ENCODE results near the gene DRGX.

DRGX gene

DNA sequence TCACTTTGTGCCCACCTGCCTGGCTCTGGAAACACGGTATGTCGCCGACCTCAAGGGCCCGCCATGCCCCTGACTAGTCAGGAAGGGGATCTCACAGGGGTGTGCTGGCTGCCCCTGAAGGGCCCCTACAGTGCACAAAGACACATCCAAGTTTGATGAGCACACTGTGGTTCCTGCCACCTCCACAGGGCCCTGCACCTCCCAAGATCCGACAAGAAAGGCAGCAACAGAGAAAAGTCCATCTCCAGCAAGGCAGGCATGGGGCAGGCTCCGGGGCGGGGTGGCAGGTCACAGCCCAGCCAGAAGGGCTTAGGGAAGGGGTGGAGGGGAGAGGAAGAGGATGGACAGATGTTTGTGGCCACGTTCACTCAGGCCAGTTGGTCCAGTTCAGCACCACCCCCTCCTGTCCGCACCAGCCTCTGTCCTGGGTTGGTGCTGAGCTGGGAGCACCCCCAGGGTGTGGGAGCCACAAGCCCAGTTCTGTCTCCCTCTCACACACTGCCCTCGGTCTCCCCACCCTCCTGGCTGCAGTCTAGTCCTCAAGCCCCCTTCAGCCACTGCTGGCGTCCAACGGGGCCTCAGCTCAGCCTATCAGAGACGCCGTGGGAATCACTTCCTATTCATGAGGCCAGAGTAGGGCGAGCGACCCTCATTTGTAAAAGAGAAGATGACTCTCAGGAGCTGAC lies 11.5 kb downstream of the DRGX start:
- FAIRE-seq (no peak), DNase-seq (ENCODE audit: insufficient read length, low spot score) (no peak)

DNA sequence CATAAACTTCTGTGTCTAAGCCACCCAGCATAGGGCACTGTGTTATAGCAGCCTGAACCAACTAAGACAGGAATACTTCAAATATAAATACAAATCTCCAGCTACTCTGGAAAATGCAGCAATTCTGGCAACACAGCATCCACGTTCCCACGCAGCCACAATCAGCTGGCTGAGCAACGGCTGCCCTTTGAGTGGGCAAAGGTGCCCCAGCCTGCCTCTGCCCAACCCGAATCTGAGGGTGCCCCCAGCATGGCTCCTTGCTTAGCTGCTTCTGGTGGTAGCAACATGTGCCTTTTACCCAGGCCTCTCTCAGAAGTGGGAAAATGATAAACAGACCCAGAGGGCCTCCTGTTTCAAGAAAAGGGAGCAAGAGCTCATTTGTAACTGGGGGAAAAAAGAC lies 12.0 kb downstream of the DRGX start:
- DNase-seq (ENCODE audit: insufficient read length, low spot score) (no peak), FAIRE-seq (no peak)

DNA sequence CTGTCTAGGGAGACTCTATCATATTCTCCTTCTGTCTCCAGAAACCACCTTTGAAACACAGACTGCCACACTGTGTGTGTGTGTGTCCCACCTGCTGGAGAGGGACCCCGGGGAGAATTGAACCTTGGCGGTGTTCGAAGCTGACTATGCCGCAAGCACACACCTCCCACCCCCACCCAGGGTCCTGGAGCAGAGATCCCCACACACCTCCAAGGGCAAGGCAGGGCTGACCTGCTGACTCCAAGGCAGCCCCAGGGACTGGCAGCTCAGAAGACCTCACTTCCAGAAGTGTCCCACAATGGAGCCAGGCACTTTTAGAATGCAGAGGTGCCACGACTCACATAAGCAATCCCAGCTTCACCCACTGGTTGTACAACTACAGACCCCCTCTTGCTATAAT lies 13.1 kb downstream of the DRGX start:
- no peak for FAIRE-seq

DNA sequence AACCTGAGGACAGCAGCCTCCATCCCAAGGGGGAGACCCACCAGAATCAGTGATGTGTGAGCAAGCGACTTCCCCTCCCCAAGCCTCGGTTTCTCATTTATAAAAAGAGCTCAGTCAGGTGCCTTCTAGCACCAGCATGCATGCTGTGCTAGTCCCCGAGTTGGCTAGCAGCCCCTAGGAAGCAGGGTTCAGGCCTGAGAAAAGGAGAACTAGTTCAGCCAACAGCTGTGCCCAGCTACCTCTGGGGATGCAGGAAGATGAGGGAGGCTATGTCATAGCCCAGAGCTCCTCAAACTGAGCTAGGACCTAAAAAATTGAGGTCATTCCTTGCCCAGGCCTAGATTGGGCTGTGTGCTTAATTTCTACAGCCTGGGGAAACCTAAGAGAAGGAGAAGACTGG lies 13.7 kb downstream of the DRGX start:
- DNase-seq (ENCODE audit: insufficient read length, low spot score) (no peak), FAIRE-seq (no peak)

More for the DNA sequence above, 13.1 kb downstream of the DRGX start:
- no peak for DNase-seq (ENCODE audit: insufficient read length, low spot score)

DNA sequence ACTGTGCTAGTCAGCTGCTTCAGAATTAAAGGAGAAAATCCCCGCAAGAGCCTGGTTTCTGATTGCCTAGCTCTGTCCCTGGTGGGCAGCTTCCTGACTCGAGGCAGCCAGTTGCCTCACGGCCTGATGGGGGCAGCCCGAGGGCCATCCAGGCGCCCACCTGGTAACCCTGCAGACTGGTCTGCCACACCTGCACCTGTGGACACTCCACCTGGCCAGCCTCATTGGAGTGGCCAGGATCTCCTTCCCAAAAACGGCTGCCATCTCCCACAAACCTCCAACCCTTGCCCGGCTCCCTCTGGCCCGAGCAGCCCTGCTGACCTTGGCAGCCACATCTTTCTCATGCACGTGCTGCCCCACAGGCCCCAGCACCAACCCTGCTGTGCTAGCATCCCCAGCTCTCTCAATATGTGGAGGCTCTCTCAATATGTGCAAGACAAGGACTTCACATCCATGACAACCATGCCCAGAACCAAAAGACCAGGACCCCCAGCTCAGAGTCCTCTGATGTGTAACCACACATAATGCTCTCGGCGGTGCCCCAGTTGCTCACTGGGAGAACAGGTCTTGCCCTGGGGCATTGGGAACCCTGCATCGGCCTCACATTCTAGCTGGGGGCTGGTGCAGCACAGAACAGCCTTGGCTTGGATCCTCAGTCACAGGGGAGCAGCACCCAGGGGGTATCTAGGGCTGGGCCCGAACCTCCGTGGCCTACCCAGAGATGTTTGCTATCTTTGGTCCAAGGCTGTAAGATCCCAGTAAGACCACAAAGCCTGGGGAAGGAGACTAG lies 14.6 kb downstream of the DRGX start:
- FAIRE-seq (no peak), DNase-seq (ENCODE audit: insufficient read length, low spot score) (no peak)

DNA sequence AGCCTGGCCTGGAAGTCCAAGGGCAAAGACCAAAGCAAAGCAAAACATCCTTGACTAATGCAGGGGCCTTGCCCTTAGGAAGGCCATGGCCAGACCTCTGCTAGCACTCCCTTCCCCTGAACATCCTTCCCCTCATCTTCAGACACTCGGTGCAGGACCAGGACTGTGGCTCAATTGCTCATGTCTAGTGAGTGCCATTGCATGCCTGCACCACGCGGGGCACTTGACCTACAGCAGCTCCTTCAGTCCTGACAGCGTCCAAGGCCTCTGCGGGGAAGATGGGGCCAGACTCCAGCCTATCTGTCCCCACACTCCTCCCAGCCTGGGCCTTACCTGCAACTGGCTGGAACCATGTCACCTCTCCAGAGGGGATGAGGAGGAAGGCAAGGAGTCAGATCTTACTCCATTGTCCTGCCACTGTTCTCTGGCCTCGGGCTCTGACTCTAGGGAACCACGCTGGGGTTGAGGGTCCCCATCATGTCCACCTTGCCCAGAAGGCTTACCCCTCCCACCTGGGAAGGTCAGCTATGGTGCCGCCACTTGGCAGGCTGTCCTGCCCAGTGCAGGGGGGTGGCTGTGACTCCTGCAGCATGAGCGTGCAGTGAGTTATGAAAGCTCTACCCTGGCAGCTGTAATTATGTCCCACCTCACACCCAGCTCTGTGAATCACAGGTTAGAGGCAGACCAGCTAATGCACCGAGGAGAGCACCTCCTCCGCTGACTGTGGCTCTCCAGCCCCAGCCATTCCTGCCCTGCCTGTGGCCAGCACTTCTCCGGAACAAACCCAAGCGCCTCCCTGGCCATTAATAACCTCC lies 16.1 kb downstream of the DRGX start:
- FAIRE-seq: no peak
- no peak for DNase-seq (ENCODE audit: insufficient read length, low spot score)

DNA sequence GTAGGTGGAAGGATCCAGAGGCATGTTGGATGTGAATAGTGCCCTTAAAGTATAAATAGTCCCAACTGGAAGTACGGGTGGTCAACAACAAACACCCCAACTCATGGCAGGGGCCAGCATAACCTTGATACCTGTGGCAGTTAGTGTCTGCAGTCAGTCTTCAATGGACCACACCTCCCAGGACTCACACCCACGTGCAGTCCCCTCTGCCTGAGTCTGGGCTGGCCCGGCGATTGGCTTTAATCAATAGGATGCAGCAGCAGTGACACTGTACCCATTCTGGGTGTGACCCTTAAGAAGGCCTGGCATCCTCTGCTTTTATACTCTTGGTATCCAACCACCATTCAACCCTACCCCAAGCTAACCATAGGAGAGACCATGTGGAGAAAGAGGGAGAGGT lies 18.6 kb downstream of the DRGX start:
- DNase-seq (ENCODE audit: insufficient read length, low spot score): no peak
- no peak for FAIRE-seq

DNA sequence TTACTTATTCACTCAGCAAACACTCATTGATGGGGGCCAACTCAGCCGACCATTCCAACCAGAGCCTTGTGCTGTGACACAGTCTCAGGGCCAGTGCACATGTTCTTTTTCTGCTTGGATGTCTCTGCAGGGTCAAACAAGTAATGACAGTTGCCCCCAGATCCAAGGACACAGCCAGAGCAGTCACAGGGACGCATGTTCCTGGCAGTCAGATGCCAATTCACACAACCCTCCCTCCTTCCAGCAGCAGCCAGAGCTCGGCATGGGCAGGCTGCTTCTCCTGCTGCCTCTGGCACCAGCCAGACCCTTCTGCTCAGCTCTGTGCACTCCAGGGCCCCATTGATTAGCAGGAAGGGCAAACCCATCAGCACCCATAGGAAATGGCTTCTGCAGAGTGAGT lies 20.3 kb downstream of the DRGX start:
- FAIRE-seq (no peak), DNase-seq (ENCODE audit: insufficient read length, low spot score) (no peak)

DNA sequence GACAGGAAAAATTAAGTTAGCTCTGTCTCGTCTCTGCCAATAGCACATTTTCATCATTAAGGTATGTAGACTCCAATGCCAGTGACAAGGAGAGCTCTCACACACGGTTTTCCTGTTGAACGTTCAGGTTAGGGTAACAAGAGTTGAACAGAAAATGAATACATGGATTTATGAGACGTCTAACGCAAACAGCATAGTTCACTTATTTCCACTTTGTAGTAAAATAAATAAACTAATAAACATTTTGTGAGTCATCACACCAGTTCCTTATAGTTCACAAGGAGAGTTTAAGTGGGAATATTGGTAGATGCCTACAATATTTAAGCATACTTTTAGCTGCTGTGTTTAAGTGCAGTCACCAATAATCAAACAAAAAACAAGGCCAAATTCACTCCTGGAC lies 21.1 kb downstream of the DRGX start:
- DNase-seq (ENCODE audit: insufficient read length, low spot score) (no peak), FAIRE-seq (no peak)

DNA sequence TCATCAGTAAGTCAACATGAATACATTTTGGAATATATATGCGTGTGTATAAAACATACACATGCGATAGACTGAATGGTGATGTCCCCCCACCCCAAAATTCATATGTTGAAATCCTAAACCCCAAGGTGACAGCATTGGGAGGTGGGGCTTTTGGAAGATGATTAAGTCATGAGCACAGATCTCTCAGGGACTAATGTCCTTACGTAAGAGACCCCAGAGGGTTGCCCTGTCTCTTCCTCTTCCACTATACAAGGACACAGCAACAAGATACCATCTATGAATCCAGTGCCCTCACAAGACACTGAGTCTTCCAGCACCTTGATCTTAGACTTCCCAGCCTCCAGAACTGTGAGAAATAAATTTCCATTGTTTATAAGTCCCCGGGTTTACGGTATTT lies 22.5 kb downstream of the DRGX start:
- no peak for DNase-seq (ENCODE audit: insufficient read length, low spot score)
- no peak for FAIRE-seq

DNA sequence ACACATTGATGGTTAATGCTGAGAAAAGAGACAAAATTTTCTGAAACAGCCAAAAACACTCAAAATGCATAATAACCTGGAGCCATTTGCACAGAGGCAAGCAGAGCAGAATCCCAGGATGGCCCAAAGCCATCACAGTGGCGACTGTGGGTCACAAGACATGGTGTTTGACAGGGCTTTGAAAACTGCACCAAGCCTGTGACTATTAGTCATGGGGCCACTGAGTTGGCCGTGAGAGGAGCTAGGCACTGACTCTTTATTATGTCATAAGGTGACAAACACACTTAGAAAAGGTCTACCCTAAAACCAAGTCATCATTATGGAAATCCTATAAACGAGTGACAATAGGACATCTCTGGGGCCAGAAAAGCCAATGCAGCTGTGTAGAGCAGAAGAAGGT lies 23.9 kb downstream of the DRGX start:
- no peak for DNase-seq (ENCODE audit: insufficient read length, low spot score)
- no peak for FAIRE-seq

DNA sequence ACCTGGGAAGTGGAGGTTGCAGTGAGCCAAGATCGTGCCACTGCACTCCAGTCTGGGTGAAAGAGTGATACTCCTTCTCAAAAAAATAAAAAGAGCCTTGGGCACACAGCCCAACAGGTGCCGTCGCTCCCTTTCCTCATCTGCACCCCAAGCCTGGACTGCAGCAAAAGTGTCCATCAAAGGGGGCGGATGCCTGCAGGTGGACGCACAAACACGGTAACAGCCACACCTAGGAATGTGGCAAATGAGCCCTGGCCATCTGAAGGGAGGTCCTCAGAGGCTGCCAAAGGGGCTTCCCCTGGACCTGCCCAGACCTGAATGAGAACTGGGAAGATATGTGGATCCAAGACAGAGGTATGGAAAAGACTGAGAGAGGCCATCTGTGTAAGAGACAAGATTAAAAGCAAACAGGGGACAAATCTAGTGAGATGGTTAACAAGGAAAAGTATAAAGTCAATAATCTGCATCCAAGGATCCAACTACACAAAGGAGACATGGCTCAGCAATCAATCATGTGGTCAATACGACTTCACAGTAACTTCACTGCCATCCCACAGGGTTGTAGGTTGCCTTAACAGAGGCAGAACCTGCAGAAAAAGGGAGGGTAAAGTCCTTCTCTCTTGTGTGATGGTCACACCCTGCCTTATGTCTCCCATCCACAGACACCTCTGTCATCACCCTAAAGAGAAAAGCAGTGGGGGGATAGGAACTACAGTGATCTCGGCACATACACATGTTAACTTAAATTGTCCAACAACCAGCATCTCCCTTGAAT lies 25.4 kb downstream of the DRGX start:
- FAIRE-seq (no peak), DNase-seq (ENCODE audit: insufficient read length, low spot score) (no peak)

DNA sequence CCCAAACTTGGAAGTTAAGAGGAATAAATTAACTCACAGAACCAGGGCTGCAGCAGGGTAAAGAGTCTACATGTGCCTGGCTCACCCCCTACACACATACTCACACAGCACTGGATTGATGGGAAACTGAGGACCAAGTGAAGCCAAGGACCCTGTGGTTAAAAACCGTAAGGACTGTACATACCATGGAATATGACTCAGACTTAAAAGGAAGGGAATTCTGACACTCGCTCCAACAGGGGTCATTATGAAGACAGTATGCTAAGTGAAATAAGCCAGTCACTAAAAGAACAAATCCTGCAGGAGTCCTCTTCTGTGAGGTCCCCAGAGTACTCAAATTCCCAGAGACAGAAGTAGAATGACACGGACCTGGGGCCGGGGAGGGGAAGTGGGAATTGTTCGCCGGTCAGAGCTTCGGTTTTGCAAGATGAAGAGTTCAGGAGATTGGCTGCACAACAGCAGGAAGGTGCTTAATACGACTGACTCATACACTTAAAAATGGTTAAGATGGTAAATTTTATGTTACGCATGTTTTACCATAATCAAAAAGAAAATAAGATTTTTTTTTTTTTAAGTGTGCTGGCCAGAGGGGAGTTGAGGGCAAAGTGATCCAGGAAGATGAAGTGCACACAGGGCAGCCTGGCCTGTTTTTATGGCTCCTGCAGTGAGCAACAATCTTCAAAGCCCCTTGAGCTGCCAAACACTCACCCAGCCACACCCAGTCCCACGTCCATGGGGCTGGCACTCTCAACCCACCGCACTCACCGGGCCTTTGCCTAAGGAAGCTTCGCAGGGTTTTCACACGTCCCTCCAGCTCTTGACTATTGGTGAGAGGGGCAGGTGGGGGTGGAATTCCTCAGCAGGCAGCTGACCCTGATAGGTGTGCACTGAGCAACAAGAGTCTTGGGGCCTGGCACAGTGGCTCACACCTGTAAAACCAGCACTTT lies 26.4 kb downstream of the DRGX start:
- no peak for FAIRE-seq
- DNase-seq (ENCODE audit: insufficient read length, low spot score): no peak

DNA sequence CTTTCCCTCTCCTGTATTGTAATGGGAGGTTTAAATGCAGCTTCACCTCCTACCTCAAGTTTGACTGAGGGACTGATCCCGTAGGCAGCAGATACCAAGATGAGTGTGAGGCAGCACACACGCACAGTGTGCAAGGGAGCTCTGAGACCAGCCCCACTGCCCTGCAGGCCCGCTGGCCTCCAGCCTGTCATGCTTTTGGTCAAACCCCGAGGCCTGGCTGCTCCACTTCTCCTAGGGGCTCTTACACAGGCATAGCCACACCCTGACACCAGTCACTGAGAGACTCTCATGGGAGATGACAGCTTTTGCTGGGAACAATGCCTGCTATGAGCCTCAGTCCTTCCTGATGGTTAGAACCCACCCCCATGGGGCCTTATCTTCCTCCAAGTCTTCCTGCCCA lies 27.6 kb downstream of the DRGX start:
- no peak for FAIRE-seq

DNA sequence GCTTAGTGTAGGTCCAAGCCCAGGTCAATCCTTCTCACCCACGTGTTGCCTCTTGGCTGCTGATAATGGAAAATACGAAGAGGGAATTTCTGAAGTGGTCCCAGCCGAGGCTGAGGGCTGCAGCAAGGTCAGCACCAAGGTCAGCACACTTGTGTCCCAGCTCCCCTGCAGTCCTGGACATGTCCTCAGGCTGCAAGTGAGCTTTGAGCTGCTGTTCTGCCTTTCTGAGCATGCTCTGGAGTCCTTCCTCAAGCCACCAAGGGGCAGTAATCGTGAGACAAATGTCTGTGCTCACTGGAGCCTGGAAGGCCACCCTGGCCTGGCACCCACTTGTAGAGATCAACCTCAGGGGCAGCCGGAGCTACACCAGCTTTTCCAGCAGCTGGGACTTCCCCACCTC lies 28.3 kb downstream of the DRGX start:
- FAIRE-seq: no peak
- no peak for DNase-seq (ENCODE audit: insufficient read length, low spot score)

More for the DNA sequence above, 27.6 kb downstream of the DRGX start:
- no peak for DNase-seq (ENCODE audit: insufficient read length, low spot score)

DNA sequence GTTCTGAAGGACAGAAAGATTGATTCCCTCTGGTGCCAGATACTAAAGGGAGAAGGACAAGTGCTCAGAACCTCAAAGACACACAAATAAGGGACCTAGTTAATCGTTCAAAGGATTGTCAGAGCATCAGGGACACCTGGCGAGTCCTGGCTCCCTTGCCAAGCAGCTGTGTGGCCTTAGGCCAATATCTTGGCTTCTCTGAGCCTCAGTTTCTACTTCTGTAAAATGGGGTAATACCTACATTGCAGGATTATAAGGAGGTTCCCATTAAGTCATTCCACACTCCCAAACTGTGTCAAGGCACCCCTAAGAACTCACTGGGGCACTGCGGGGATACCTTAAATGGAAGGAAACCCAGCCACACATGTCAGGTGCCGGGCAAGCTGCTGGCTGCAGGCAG lies 29.4 kb downstream of the DRGX start:
- FAIRE-seq (no peak), DNase-seq (ENCODE audit: insufficient read length, low spot score) (no peak)

DNA sequence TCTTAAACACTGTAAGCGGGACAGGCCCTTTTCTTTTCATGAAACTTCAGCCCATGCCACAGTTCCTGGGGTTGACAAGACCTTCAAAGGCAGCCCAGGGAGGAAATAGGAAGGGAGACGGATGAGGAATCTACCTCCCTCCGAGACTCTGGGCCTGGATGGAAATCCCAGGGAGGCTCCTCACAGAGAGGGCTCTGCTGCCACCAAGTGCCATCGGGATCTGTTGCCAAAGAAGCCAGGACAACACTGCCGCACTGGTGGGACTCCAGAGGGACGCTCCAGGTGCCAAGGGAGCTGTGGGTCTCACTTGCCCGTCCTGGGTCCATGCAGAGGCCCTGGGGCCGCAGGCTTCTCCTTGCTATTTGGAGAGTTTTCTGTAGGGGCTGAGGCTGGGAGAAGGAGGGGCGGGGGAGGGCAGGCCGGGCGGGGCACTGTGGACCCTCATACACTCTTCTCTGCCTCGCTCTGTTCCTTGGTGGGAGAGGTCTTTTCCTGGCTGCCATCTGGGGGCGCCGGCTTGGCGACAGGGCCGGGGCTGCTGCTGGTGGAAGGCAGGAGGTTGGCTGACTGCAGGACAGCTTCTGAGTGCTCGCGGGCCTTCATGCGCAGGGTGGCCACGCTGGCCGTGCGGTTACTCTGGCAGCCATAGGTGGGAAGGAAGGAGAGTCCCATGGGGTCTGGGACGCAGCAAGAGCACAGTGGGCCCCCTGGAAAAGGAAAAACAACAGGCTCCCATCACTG lies 30.0 kb downstream of the DRGX start:
- FAIRE-seq (no peak), DNase-seq (ENCODE audit: insufficient read length, low spot score) (no peak)

DNA sequence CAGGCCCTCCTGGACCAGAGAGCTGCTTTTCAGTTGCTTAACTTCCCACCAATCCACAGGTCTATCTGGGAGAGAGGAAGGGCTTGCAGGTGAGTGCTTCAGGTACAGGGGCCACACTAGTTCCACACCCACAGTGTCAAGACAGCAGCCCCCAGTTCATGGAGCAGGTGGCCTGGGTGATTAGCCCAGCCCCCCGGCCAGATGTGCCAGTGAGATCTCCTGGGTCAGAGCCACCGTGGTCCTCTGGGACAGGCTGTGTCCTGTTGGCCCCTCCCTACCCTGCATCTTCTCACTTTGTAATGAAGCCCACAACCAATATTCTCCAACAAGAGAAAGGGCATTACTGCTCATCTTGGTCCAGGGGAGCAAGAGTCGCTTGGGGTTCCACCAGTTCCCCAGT lies 30.6 kb downstream of the DRGX start:
- no peak for FAIRE-seq
- no peak for DNase-seq (ENCODE audit: insufficient read length, low spot score)

DNA sequence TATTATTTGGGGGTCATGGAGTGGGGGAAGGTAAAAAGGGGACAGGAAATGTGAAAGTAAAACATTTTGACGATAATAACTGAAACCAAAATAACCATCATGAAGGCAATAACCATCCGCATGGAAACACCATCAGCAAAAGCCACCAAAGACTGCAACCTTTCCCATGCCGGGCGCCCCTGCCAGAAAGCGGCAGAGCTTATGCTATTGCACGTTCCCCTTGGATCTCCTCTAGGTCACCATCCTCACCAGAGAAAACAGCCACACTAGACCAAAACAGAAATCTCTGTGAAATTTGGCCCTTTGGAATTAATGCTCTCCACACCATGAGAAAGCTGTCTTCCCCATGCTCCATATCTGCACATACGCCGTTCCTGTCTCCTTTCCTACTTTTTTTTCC lies 31.1 kb downstream of the DRGX start:
- FAIRE-seq (no peak), DNase-seq (ENCODE audit: insufficient read length, low spot score) (no peak)
